SH-SY5Y (cell line): Measurements from ENCODE around the gene CYP4F2.

Experiments used
- GATA2 ChIP-seq: IDR thresholded peaks from 2 replicates; pipeline ENCODE4 v1.6.1; 2011; ENCODE audit warnings: mild to moderate bottlenecking, low read depth, low read length
- GATA3 ChIP-seq: IDR thresholded peaks from 2 replicates; pipeline ENCODE4 v1.6.1; 2011; ENCODE audit warnings: low read depth, mild to moderate bottlenecking, low read length, moderate library complexity

The CYP4F2 gene

GRCh38 chr19:15897738-15898276, at the start of gene CYP4F2:
Gene CYP4F2, minus strand, starts transcription at chr19:15898074. Its CDS starts 463 bp downstream, at chr19:15897611.
- TF ChIP-seq GATA2, result no peak
- no peak for TF ChIP-seq GATA3

DNA sequence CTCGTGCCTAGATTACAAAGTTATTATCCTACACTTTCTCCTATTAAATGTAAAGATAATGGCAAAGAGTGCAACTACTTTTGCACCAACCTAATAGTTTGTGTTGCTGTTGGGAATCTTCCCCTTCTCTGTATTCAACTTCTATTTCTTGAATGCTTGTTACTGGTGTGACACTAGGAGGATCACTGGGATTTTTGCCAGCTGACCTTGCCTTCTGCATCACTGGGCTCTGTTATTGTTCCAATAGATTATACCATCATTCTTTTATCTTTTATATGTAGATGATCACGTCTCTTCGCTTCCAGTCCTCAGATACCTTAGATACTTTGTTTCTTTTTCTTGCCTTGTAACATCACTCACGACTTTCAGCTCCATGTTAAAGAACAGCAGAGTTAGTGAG, 47.4 kb upstream of the CYP4F2 start:
- TF ChIP-seq GATA3 (no peak), GATA2 (no peak)

- TF ChIP-seq GATA2 (no peak), GATA3 (no peak)
Observed at GRCh38 chr19:15944401-15944800, 46.5 kb upstream of the CYP4F2 start.

DNA sequence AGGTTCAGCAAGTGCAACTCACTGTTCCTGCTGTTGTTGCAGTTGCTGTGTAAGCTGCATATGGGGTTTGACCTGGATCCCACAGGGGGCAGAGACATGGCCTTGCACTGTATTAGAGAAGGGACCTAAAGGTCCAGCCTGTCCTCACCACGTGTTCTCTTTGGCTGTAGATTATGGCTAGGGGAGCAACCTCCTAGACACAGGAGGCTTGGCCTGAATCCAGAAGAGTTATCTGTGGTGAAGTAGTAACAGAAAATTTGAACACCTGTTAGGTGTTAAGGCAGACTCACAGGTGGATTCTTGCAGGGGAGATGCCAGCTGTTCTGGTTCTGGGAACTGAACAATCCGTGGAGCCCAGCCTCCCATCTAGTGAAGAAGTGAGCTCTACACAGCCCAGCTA, 39.9 kb upstream of the CYP4F2 start:
- no peak for TF ChIP-seq GATA2
- TF ChIP-seq GATA3, result no peak

GRCh38 chr19:15936950-15937349, 39.1 kb upstream of the CYP4F2 start:
- TF ChIP-seq GATA3 (no peak), GATA2 (no peak)

DNA sequence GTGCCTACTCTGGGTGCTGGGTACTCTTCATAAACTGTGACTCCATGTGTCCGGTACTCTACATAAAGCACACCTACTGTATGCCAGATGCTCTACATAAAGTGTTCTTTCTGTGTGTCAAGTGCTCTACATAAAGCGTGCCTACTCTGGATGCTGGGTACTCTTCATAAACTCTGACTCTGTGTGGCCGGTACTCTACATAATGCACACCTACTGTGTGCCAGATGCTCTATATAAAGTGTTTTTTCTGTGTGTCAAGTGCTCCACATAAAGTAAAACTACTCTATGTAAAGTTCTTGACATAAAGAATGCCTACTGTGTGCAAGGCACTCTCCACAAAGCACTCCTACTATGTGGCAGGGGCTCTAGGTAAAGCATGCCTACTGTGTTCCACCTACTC, 38.3 kb upstream of the CYP4F2 start:
- TF ChIP-seq GATA2, result no peak
- no peak for TF ChIP-seq GATA3

DNA sequence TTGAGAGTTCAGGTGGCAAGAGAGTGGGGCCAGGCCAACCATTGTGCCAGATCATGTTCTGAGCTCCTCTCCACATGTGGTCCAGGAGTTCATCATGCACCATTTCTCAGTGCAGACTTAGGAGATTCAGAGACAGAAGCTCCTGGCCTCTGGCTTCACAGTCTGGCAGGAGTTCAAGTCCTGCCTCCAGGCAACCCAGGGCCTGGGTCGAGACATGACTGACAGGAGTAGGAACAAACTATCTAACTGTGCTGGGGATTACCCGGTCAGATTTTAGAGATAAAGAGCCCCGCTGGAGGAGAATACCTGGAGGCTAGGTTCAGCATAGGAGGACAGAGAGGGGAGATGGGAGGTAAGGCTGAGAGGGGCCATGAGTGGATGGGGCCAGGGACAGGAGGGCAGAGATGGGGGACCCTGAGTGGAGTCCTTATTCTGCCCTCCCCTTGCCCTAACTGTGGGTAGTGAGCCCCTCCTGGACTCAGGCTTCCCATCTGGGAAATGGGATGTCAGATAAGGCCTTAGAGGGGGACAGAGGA, 37.4 kb upstream of the CYP4F2 start:
- no peak for TF ChIP-seq GATA2

DNA sequence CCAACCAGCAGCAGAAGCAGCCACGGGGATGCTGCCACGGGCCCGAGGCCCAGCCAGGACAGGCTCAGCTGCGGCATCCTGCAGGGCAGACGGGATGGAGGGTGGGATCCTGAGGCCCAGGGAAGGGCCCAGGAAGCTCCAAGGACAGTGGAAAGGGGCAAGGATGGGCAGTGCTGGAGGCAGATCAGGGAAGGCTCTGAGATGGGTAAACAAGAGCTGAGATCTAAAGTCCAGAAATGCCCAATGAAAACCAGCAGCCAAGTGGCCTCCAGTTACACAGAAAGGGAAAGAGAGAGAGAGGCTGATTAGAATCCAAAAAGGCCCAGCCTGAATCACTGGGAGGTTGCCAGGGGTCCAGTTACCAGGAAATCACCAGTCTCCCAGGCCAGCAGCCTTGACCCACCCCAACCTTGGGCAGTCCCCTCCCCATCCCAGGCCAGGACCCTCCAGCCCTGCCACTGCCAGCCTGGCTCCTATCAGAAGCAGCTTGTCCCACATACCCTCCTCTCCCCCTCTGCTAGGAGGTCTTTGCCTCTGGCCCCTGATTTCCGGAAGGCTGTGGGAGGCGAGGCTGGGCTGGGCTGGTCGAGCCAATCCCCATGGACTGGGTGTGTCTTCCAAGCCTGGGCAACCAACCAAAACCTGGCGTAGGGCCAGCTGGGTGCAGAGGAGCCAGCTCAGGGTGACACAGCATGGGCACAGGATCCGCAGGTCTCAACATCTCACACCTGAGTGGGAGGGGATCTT, 36.6 kb upstream of the CYP4F2 start, which contains the start of gene CYP4F11:
Gene CYP4F11, minus strand, starts transcription at position 198 of the 747 bp plus-strand sequence. Its CDS starts 121 bp downstream, at position 77.
- TF ChIP-seq GATA3, result no peak
- TF ChIP-seq GATA2, result no peak

- TF ChIP-seq GATA2 (no peak), GATA3 (no peak)
Observed at GRCh38 chr19:15928321-15928720, 30.4 kb upstream of the CYP4F2 start.

DNA sequence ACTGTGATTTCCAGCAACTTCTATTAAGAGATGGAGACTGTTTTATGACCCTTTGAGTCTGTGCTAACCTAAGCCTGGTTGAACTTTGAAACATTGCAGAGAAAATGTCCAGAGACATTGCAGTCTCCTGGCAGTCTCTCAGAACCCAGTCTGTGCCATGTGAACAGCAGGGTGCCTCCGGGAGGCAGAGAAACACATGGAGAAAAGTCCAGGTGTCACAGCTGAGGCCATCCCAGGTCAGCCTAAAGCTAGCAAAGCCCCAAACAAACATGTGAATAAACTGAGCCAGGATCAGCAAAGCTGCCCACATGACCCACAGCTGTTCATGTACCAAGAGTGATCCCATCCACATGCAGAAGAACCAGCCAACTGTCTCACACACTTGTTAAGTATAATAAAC, 28.6 kb upstream of the CYP4F2 start:
- TF ChIP-seq GATA3 (no peak), GATA2 (no peak)

DNA sequence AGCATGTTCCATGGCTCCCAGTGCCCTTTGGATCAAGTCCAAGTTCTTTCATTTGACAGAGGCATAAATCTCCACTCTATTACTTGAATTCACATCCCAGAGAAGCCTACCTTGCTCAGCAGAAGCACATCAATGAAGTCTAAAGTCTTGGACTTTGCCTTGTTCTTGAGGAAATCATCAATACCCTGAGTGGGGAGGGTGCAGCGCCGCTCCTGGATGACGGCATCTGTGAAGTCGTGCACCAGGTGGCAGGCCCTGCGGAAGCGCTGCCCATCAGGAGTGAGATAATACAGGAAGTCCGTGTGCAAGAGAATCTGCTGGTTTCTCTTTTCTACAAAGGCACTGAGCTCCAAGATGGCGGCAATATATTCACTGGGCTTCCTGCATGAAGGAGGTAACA, 25.8 kb upstream of the CYP4F2 start:
- TF ChIP-seq GATA2 (no peak), GATA3 (no peak)

GRCh38 chr19:15922021-15922420, 24.1 kb upstream of the CYP4F2 start:
- TF ChIP-seq GATA3, result no peak
- no peak for TF ChIP-seq GATA2

- no peak for TF ChIP-seq GATA3
- no peak for TF ChIP-seq GATA2
Observed at GRCh38 chr19:15919243-15919642, 21.4 kb upstream of the CYP4F2 start.

- TF ChIP-seq GATA2 (no peak), GATA3 (no peak)
Observed at GRCh38 chr19:15915109-15915508, 17.2 kb upstream of the CYP4F2 start.

GRCh38 chr19:15913830-15914229, 16.0 kb upstream of the CYP4F2 start:
- no peak for TF ChIP-seq GATA2
- TF ChIP-seq GATA3, result no peak
